ENCODE results near the gene ALLC.

Gene ALLC

DNA sequence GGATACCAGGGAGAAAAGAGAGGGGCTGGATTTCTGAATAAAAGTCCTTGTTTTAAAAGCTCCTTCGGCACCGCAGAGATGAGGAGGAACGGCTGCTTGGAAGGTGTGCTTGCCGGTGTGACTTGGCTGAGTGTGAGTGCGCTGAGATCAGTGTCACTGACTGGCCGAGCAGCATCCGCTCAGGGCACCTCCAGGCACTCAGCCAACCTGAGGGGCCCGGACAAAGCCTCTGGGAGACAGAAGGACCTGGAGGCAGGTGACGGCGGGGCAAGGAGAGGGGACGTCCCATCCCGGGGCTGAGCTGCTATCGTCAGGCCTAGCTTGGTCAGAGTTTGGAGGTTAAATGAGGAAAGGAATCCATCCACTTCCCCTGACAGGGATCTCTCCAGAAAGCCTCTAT lies 16.8 kb upstream of the ALLC start:
- no peak for DNase-seq (ENCODE audit: insufficient read length, low spot score)
- FAIRE-seq: no peak
- TF ChIP-seq POLR2A (IDR thresholded peaks at IDR 0.05; ENCODE audit: low read depth, low read length): no peak
- no peak for TF ChIP-seq TAF1 (IDR thresholded peaks at IDR 0.05; ENCODE audit: low read depth, low read length)
- no peak for TF ChIP-seq SPI1 (IDR thresholded peaks at IDR 0.05; ENCODE audit: low read depth, low read length)
- no peak for TF ChIP-seq PAX5 (IDR thresholded peaks at IDR 0.05; ENCODE audit: insufficient read depth, low read length, severe bottlenecking)

DNA sequence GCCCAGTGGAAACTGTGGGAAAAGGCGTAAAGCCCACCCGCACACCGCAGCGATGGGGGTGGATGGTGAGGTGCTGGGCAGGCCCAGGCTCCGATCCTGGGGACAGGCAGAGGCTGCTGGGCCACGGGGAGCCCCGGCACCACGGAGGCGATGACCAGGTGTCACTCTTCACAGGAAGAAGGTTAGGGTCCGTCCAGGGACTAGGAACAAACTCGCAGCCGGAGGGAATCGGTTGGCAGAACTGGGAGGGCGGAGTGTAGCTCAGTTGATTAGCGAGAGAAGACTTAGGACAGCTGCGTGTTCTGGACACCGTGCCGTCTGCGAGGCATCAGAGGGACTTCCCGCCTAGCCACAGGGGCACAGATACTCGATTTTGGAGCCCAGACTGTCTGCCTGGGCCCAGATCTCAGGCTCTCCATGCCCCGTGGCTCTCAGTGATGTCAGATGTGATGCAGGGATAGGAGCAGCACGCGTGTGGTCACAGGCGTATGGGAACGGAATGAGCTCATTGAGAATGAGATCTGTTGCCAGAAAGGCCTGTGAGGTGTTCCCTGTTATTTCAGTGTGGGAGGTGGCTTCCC lies 16.1 kb upstream of the ALLC start:
- no peak for DNase-seq (ENCODE audit: insufficient read length, low spot score)
- TF ChIP-seq SPI1 (IDR thresholded peaks at IDR 0.05; ENCODE audit: low read depth, low read length): no peak
- no peak for TF ChIP-seq PAX5 (IDR thresholded peaks at IDR 0.05; ENCODE audit: insufficient read depth, low read length, severe bottlenecking)
- TF ChIP-seq POU2F2 (IDR thresholded peaks at IDR 0.05; ENCODE audit: low read depth, low read length): no peak
- no peak for TF ChIP-seq POLR2A (IDR thresholded peaks at IDR 0.05; ENCODE audit: low read depth, low read length)
- TF ChIP-seq POLR2AphosphoS5 (IDR thresholded peaks at IDR 0.05; ENCODE audit: low read depth, low read length): no peak
- no peak for TF ChIP-seq TAF1 (IDR thresholded peaks at IDR 0.05; ENCODE audit: low read depth, low read length)
- no peak for FAIRE-seq

DNA sequence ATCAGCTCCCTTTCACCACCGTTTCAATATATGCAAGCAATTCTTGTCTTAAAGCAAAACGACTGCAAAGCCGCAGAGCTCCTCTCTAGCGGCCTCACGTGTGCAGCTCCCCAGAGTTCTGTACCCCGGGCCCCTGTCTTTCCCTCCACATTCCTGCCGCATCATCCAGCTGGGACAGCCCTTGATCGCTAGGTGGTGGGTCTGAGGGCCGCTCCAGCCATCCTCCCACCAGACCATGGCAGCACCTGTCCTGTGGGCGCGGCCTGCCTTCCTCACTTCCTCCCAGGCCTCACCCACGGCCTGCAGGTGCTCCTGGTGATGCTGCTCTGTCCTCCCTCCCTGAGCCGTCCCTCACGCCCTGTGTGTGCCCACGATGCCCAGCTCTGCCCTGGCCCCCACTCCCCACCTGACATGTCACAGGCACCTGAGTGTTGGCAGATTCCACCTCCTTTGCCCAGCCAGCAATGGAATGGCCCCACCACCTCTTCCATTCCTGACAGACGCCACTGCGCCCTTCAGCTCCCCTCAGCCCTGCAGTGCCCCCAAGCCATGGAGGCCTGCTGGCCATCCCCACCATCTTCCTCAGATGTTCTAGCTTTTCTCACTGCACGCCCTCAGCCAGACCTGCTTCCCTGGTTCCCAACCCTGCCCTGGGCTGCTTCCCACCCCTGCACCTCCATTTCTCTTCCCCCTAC lies 15.3 kb upstream of the ALLC start:
- no peak for TF ChIP-seq PAX5 (IDR thresholded peaks at IDR 0.05; ENCODE audit: insufficient read depth, low read length, severe bottlenecking)
- TF ChIP-seq SPI1 (IDR thresholded peaks at IDR 0.05; ENCODE audit: low read depth, low read length): no peak
- no peak for TF ChIP-seq POLR2AphosphoS5 (IDR thresholded peaks at IDR 0.05; ENCODE audit: low read depth, low read length)
- no peak for TF ChIP-seq TAF1 (IDR thresholded peaks at IDR 0.05; ENCODE audit: low read depth, low read length)
- TF ChIP-seq POLR2A (IDR thresholded peaks at IDR 0.05; ENCODE audit: low read depth, low read length): no peak
- TF ChIP-seq POU2F2 (IDR thresholded peaks at IDR 0.05; ENCODE audit: low read depth, low read length): no peak
- no peak for FAIRE-seq

DNA sequence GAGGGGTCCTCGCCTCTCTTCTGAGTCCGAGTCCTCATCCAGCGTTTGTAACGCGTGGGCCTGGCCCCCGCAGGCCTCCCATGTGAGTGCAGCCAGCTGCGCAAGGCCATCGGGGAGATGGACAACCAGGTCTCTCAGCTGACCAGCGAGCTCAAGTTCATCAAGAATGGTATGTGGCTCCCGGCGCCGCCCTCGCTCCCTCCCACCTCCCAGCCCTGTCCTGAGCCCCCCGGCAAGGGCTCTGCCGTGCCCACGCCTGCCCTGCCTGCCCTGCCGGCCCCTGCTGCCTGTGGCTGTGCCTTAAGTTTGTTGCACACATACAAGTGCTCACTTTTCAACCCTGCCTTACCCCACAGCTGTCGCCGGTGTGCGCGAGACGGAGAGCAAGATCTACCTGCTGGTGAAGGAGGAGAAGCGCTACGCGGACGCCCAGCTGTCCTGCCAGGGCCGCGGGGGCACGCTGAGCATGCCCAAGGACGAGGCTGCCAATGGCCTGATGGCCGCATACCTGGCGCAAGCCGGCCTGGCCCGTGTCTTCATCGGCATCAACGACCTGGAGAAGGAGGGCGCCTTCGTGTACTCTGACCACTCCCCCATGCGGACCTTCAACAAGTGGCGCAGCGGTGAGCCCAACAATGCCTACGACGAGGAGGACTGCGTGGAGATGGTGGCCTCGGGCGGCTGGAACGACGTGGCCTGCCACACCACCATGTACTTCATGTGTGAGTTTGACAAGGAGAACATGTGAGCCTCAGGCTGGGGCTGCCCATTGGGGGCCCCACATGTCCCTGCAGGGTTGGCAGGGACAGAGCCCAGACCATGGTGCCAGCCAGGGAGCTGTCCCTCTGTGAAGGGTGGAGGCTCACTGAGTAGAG lies 14.4 kb upstream of the ALLC start:
- FAIRE-seq: no peak
- no peak for DNase-seq (ENCODE audit: insufficient read length, low spot score)
- TF ChIP-seq PAX5 (IDR thresholded peaks at IDR 0.05; ENCODE audit: insufficient read depth, low read length, severe bottlenecking): no peak
- no peak for TF ChIP-seq POU2F2 (IDR thresholded peaks at IDR 0.05; ENCODE audit: low read depth, low read length)
- TF ChIP-seq SPI1 (IDR thresholded peaks at IDR 0.05; ENCODE audit: low read depth, low read length): no peak
- no peak for TF ChIP-seq TAF1 (IDR thresholded peaks at IDR 0.05; ENCODE audit: low read depth, low read length)
- TF ChIP-seq POLR2AphosphoS5 (IDR thresholded peaks at IDR 0.05; ENCODE audit: low read depth, low read length): no peak
- no peak for TF ChIP-seq POLR2A (IDR thresholded peaks at IDR 0.05; ENCODE audit: low read depth, low read length)

More for the DNA sequence above, 15.3 kb upstream of the ALLC start:
- DNase-seq (ENCODE audit: insufficient read length, low spot score): no peak

DNA sequence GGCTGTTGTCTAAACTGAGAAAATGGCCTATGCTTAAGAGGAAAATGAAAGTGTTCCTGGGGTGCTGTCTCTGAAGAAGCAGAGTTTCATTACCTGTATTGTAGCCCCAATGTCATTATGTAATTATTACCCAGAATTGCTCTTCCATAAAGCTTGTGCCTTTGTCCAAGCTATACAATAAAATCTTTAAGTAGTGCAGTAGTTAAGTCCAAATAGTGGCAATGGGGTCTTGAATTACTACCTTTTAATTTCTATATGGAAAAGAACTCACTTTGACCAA lies 13.8 kb upstream of the ALLC start:
- FAIRE-seq (no peak), DNase-seq (ENCODE audit: insufficient read length, low spot score) (no peak)
- TF ChIP-seq PAX5 (IDR thresholded peaks at IDR 0.05; ENCODE audit: insufficient read depth, low read length, severe bottlenecking) (no peak), SPI1 (IDR thresholded peaks at IDR 0.05; ENCODE audit: low read depth, low read length) (0 out of 2 replicates have a peak, but pooled peaks have one; percentile 5)

DNA sequence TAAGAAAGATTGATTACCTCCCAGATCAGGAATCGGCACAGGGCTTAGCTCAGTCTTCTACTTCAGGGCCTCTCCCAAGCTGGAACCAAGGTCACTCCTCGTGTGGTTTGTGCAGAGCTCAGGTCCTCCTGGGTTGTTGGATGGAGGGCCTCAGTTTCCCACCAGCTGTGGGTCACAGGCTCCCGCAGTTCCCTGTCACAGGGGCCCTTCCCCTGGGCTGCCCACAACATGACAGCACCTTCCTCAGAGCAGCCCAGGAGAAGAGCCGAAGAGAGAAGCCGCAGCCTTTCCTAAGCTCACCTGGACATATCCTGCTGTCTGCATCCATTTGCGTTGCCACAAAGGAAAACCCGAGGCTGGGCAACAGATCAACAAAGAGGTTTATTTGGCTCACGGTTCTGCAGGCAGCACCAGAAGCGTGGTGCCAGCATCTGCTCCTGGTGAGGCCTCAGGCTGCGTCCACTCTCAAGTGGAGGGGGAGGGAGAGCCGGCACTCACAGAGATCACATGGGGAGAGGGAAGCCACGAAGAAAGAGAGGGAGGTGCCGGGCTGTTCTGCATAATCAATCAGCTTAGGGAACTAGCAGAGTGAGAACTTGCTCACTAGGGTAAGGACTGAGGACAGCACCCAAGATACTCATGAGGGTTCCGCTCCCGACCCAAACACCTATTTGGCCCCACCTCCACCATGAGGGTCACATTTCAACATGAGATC lies 13.0 kb upstream of the ALLC start:
- DNase-seq (ENCODE audit: insufficient read length, low spot score): no peak
- FAIRE-seq: no peak
- TF ChIP-seq POU2F2 (IDR thresholded peaks at IDR 0.05; ENCODE audit: low read depth, low read length) (no peak), POLR2A (IDR thresholded peaks at IDR 0.05; ENCODE audit: low read depth, low read length) (no peak), POLR2AphosphoS5 (IDR thresholded peaks at IDR 0.05; ENCODE audit: low read depth, low read length) (no peak), PAX5 (IDR thresholded peaks at IDR 0.05; ENCODE audit: insufficient read depth, low read length, severe bottlenecking) (no peak), SPI1 (IDR thresholded peaks at IDR 0.05; ENCODE audit: low read depth, low read length) (no peak), TAF1 (IDR thresholded peaks at IDR 0.05; ENCODE audit: low read depth, low read length) (no peak)

DNA sequence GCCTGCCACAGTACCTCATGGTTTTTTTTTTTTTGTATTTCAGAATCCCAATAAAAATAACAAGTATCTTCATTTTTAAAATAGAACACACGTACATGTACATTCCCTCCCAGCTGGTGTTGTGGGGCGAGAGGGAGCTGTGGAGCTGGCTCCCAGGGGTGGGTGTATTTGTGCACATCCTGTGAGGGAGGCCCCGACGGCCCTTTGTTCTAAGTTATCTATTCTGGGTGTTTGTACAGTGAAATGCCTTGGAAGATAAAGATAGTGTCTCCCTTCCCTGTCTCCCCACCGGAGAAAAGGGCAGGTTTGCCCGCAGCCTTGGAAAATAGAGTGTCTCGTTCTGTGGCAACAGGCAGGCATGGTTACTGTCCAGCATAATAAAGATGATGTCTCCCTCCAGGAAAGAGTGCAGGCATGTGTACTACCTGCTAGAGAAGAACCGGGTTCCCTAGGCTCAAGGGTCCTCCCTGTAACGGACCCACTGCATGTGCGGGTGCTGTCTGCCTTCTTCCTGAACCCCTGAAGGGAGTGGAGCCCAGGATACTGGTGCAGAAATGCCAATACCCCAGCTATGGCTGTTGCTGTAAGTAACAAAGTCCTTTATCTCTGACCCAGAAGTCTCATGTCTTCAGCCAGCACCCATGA lies 12.1 kb upstream of the ALLC start:
- no peak for FAIRE-seq
- DNase-seq (ENCODE audit: insufficient read length, low spot score): no peak
- TF ChIP-seq SPI1 (IDR thresholded peaks at IDR 0.05; ENCODE audit: low read depth, low read length) (no peak), POU2F2 (IDR thresholded peaks at IDR 0.05; ENCODE audit: low read depth, low read length) (no peak), POLR2AphosphoS5 (IDR thresholded peaks at IDR 0.05; ENCODE audit: low read depth, low read length) (no peak), POLR2A (IDR thresholded peaks at IDR 0.05; ENCODE audit: low read depth, low read length) (no peak)

DNA sequence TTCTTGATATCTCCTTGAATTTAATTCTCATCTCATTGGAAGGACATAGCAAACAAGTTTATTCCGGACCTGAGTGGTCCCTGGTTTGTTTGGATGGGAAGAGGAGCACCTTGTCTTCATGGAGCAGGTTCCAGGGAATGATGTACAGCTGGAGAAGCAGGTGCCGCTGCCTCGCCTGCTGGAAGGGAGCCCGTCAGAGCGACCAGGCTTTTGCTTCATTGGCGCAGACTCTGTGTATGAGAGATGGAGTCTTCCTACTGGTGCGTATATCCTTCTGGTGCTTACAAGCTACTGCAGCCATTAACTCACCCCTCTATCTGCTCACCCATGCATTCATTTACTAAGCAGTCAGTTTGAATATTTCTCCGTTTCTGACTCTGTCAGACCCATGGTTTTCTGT lies 11.6 kb upstream of the ALLC start:
- TF ChIP-seq SPI1 (IDR thresholded peaks at IDR 0.05; ENCODE audit: low read depth, low read length) (no peak), TAF1 (IDR thresholded peaks at IDR 0.05; ENCODE audit: low read depth, low read length) (no peak), POLR2A (IDR thresholded peaks at IDR 0.05; ENCODE audit: low read depth, low read length) (no peak), POLR2AphosphoS5 (IDR thresholded peaks at IDR 0.05; ENCODE audit: low read depth, low read length) (no peak)
- FAIRE-seq (no peak), DNase-seq (ENCODE audit: insufficient read length, low spot score) (no peak)

DNA sequence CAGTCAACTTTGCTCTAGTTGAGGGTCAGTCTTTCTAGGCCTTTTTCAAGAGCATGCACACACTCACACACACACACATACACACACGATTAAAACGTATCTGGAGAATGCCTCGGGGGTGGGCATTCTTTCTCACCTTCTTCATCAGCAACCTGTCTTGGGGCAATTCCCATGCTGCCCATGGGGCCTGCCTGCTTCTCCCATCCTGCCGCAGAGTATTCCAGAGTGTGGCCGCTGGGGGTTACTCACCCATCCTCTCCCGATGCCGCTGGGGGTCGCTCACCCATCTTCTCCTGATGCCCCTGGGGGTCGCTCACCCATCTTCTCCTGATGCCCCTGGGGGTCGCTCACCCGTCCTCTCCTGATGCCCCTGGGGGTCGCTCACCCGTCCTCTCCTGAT lies 10.8 kb upstream of the ALLC start:
- DNase-seq (ENCODE audit: insufficient read length, low spot score): no peak
- FAIRE-seq: no peak
- TF ChIP-seq PAX5 (IDR thresholded peaks at IDR 0.05; ENCODE audit: insufficient read depth, low read length, severe bottlenecking) (no peak), TAF1 (IDR thresholded peaks at IDR 0.05; ENCODE audit: low read depth, low read length) (no peak), POLR2AphosphoS5 (IDR thresholded peaks at IDR 0.05; ENCODE audit: low read depth, low read length) (no peak)
